ENCODE measurements around the gene RAD51B.
A peak's percentile ranks its signal among the peaks of the same experiment; 100 is the strongest.

The RAD51B gene

DNA sequence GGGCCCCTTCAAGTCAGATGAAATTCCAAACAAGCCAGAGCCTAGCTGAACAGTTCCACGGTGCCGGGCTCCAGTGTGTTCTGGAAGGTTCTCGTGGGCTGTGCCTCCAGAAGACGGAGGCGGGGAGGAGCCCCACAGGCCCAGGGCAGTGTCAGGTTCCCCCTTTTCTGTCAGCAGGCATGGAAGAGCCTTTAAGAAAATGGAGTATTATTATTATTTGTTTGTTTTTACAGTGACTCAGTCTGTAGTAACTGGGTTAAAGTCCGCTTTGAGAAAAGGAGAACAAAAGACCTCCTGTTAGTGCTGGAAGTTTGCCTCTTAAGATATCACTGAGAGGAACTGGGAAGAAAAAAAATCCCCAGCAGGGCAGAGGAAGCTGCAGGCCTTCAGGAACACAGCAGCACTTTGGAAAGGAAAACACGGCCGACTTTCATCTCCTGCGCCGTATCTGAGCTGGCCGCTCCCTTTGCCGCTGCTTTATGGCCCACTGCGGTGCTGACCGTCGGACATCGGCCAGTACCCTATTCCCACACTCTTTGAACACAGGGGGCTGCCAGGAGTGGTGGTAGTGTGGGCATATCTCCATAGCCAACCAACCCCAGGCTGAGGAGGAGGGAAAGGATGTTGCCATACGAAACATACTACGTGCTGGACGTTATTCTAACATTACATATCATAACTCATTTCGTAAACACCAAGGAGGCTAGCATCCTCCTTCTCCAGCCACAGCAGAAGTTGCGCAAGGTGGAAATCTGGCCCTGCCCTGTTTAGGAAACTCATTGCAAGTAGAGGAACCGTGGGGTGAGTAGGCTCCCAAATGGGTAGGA, 779.3 kb downstream of the RAD51B start:
- Histone ChIP-seq H3K4me3 (replicated peaks; ENCODE audit: insufficient read depth, low read length) (peak overlapping the region; percentile 11; the same call in 1 of the 2 replicates), H3K27me3 (ENCODE audit: insufficient read depth, poor library complexity, severe bottlenecking) (no peaks in the 10 kb centered on the region), H3K27ac (replicated peaks) (peak overlapping the region; percentile 40)
- TF ChIP-seq, protein P1, sequence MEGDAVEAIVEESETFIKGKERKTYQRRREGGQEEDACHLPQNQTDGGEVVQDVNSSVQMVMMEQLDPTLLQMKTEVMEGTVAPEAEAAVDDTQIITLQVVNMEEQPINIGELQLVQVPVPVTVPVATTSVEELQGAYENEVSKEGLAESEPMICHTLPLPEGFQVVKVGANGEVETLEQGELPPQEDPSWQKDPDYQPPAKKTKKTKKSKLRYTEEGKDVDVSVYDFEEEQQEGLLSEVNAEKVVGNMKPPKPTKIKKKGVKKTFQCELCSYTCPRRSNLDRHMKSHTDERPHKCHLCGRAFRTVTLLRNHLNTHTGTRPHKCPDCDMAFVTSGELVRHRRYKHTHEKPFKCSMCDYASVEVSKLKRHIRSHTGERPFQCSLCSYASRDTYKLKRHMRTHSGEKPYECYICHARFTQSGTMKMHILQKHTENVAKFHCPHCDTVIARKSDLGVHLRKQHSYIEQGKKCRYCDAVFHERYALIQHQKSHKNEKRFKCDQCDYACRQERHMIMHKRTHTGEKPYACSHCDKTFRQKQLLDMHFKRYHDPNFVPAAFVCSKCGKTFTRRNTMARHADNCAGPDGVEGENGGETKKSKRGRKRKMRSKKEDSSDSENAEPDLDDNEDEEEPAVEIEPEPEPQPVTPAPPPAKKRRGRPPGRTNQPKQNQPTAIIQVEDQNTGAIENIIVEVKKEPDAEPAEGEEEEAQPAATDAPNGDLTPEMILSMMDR (IDR thresholded peaks at IDR 0.05; ENCODE audit: insufficient read depth, low read length), result no peak
- TF ChIP-seq SPI1 (IDR thresholded peaks at IDR 0.05; ENCODE audit: borderline replicate concordance, low read depth) (peak; percentile 17; the same call in 1 of the 2 replicates), POLR2AphosphoS5 (IDR thresholded peaks at IDR 0.05; ENCODE audit: low read depth) (no peak), GABPA (IDR thresholded peaks at IDR 0.05; ENCODE audit: low read depth) (no peak)
- TF ChIP-seq, protein P2, sequence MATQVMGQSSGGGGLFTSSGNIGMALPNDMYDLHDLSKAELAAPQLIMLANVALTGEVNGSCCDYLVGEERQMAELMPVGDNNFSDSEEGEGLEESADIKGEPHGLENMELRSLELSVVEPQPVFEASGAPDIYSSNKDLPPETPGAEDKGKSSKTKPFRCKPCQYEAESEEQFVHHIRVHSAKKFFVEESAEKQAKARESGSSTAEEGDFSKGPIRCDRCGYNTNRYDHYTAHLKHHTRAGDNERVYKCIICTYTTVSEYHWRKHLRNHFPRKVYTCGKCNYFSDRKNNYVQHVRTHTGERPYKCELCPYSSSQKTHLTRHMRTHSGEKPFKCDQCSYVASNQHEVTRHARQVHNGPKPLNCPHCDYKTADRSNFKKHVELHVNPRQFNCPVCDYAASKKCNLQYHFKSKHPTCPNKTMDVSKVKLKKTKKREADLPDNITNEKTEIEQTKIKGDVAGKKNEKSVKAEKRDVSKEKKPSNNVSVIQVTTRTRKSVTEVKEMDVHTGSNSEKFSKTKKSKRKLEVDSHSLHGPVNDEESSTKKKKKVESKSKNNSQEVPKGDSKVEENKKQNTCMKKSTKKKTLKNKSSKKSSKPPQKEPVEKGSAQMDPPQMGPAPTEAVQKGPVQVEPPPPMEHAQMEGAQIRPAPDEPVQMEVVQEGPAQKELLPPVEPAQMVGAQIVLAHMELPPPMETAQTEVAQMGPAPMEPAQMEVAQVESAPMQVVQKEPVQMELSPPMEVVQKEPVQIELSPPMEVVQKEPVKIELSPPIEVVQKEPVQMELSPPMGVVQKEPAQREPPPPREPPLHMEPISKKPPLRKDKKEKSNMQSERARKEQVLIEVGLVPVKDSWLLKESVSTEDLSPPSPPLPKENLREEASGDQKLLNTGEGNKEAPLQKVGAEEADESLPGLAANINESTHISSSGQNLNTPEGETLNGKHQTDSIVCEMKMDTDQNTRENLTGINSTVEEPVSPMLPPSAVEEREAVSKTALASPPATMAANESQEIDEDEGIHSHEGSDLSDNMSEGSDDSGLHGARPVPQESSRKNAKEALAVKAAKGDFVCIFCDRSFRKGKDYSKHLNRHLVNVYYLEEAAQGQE (IDR thresholded peaks at IDR 0.05; ENCODE audit: insufficient replicate concordance, low read depth), result no peak
- peak; percentile 55 to 75 for DNase-seq (ENCODE audit: low read depth in 1 of 2, low spot score in 1 of 2)

DNA sequence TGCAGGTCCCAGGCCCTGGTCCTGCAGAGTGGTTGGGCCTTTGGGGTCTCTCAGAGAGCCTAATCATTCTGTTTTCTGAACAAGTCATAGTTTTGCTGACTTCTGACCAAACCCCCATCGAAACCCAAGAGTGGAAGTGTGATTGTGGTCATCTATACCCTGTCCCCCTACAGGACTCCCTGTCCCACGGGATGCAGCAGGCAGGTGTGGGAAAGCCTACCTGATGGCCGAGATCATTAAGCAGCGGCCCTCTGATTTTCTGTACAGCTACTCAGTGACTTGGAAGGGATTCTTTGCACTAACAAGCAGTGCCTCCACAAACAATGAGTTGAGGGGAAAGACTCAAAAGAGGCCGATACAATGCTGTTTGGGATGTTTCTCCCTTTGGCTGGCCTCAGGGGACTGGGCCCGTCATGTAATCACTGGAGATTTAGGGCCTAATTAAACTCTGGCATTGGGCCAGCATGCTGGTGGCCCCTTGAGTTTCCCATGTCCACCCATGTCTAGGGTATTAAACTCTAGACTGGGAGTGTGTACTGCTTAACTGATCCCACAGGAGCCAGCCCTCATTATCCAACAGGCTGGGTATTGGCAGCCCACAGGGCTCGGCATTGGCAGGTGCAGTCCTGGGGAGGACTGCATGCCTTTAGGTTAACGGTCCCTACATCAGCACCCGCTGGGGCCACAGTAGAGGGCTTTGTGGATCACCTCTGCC, 780.5 kb downstream of the RAD51B start:
- Histone ChIP-seq H3K27me3 (ENCODE audit: insufficient read depth, poor library complexity, severe bottlenecking) (no peaks in the 10 kb centered on the region), H3K27ac (replicated peaks) (no peak overlapping the region), H3K4me3 (replicated peaks; ENCODE audit: insufficient read depth, low read length) (no peak overlapping the region)
- DNase-seq (ENCODE audit: low read depth in 1 of 2, low spot score in 1 of 2), result no peak
- TF ChIP-seq POLR2AphosphoS5 (IDR thresholded peaks at IDR 0.05; ENCODE audit: low read depth), result no peak
- TF ChIP-seq SPI1 (IDR thresholded peaks at IDR 0.05; ENCODE audit: borderline replicate concordance, low read depth), result no peak
- TF ChIP-seq, protein P2 (IDR thresholded peaks at IDR 0.05; ENCODE audit: insufficient replicate concordance, low read depth), result no peak
- TF ChIP-seq, protein P1 (IDR thresholded peaks at IDR 0.05; ENCODE audit: insufficient read depth, low read length), result no peak
- no peak for TF ChIP-seq GABPA (IDR thresholded peaks at IDR 0.05; ENCODE audit: low read depth)

DNA sequence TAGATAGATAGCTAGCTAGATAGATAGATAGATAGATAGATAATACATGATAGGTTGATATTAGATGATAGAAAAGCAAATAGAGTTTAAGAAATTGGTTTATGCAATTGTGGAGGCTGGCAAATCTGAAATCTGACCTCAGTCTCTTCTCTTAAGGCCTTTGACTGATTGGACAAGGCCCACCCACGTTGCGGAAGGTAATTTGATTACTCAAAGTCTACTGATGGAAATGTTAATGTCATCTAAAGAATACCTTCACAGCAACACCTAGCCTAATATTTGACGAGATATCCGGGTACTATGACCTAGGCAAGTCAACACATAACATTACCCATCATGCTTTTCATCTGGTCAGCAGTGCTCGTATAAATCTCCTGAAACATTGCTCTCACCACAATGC, 782.9 kb downstream of the RAD51B start:
- no peak for DNase-seq (ENCODE audit: low read depth in 1 of 2, low spot score in 1 of 2)
- Histone ChIP-seq H3K27ac (replicated peaks) (no peak overlapping the region), H3K27me3 (ENCODE audit: insufficient read depth, poor library complexity, severe bottlenecking) (no peaks in the 10 kb centered on the region), H3K4me3 (replicated peaks; ENCODE audit: insufficient read depth, low read length) (no peak overlapping the region)
- no peak for TF ChIP-seq POLR2AphosphoS5 (IDR thresholded peaks at IDR 0.05; ENCODE audit: low read depth)
- TF ChIP-seq, protein P2 (IDR thresholded peaks at IDR 0.05; ENCODE audit: insufficient replicate concordance, low read depth), result no peak
- no peak for TF ChIP-seq SPI1 (IDR thresholded peaks at IDR 0.05; ENCODE audit: borderline replicate concordance, low read depth)
- no peak for TF ChIP-seq GABPA (IDR thresholded peaks at IDR 0.05; ENCODE audit: low read depth)
- TF ChIP-seq, protein P1 (IDR thresholded peaks at IDR 0.05; ENCODE audit: insufficient read depth, low read length), result no peak

Measured in HL-60 (cell line).